Measurements from ENCODE around the gene ADAMTS20.
"Not testable (repeated sequence)": the region's sequence is repeated elsewhere in the genome, so short reads cannot be mapped to it uniquely, and the experiment has no call there.

The ADAMTS20 gene

GRCh38 chr12:43360001-43360400, 192.0 kb downstream of the ADAMTS20 start:
- DNase-seq (ENCODE audit: low read depth in 2 of 2), result not testable (repeated sequence)

GRCh38 chr12:43357141-43357540, 194.9 kb downstream of the ADAMTS20 start:
- no peak for DNase-seq (ENCODE audit: low read depth in 2 of 2)

DNA sequence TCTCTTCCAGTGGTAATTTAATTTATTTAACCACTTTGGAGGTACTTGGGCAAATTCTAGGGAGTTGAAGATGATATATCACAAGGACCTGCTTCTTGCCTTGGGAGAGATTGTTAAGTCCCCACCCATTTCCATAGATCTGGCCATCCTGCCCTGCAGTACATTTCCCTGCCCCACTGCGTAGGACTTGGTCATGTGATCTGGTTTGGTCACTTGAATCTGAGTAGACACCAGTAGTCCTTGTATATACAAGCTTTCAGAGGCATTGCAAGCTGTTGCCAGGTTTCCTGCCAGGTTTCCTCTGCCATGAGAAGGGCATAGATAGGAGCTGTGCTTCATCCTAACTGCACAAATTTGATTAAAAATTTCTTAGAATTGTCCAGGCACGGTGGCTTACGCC, 200.0 kb downstream of the ADAMTS20 start:
- no peak for DNase-seq (ENCODE audit: low read depth in 2 of 2)

GRCh38 chr12:43349863-43350262, 202.1 kb downstream of the ADAMTS20 start:
- DNase-seq (ENCODE audit: low read depth in 2 of 2), result no peak

DNA sequence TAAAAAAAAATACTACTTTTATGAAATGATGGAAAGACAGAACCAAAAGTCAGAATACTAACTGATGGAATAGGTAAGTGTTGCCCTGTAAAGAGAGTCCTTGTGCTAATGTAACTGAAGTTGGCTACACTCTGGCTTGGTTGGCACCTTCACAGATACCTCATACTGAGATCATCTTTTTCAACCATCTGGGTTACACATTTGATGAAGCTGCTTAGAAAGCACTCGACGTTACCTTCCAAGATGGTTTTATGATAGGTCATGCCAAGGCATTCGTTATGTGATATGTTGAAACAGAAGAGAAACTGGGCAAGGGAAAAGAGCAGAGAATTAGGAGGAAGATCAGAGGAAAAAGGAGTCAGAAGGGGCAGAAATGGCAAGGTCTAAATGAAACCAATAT, 203.8 kb downstream of the ADAMTS20 start:
- no peak for DNase-seq (ENCODE audit: low read depth in 2 of 2)

DNA sequence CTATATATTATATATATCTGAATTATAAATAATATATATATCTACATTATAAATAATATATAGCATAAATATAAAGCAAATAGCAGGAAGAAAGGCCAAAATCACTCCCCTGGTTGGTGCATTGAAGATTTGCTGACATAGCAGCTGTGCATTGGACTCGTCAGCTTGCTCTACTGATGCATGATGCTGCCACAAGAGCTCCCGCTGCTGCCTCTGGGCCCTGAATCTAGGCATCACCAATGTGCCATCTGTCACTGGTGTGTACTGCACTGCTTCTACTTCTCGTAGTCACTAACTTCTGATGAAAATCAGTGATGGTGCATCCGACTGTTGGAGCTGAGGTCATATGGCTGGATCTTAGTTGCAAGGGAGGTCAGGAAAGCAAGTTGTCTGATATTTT, 205.0 kb downstream of the ADAMTS20 start:
- no peak for DNase-seq (ENCODE audit: low read depth in 2 of 2)

- no peak for DNase-seq (ENCODE audit: low read depth in 2 of 2)
Observed at GRCh38 chr12:43345023-43345422, 207.0 kb downstream of the ADAMTS20 start.

- not testable (repeated sequence) for DNase-seq (ENCODE audit: low read depth in 2 of 2)
Observed at GRCh38 chr12:43341785-43342313, 210.2 kb downstream of the ADAMTS20 start.

DNA sequence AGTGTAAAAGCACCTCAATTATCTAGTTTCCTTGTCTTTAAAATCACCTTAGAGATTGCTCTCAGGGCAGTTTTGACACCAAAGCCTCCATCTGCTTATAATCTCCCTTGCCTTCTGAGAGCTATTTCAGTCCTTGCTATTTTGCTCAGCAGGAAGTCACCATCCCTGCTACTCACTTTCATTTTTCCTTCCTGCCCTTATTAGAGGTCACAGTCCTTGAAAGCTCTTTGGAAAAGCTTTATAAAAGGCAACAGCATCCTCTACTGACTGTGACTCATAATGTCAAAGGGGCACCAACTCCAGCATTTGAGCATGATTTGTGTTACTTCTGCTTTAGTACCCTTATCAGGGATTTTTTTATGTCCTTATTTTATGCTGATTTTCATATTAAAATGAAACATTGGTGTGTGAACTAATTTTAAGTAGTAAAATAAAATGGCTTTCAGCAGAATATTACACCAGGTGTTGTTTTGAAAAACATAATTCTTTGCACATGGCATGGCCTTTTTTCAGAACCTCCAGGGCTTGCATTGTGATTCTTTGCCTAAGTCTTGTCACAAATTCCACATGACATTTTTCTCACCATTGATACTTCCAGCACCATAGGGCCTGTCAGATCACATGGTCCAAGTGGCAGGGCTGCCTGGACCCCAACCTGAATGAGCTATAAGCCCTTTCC, 213.0 kb downstream of the ADAMTS20 start:
- no peak for DNase-seq (ENCODE audit: low read depth in 2 of 2)

DNA sequence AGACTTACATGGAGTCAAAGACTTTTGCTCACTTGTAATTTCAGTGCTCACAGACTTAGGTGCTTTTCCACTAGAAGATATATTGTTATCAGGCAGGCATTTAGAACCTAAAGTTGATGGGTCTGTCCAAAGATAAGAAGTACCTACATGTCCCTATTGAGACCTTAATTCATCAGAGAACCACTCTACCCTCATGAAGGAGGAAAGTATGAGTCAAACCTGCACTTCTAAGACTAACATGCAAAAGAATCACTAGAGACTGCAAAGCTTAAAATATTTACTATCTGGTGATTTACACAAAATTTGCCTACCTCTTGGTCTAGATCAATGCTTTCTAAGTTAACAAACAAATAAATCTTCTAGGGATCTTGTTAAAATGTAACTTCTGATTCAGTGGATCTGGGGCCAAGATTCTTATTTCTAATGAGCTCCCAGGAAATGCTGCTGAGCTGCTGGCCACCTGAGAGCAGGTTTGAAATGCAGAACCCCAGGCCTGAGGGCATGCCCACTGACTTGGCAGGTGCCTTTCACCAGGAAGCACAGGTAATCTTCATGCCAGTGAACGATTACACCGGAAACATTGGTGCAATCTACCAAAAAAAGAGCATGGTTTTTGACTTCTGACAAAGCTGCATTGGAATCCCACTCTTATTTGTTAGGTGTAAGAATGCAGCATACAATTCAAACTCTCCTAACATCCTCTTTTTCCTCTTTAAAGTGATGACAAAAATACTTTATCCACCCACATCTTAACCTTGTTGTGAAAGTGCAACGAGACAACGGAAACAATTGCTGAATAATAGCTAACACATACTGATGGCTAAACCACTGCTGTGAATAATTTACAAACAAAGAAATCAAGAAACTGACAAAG, 214.2 kb downstream of the ADAMTS20 start:
- no peak for DNase-seq (ENCODE audit: low read depth in 2 of 2)

DNA sequence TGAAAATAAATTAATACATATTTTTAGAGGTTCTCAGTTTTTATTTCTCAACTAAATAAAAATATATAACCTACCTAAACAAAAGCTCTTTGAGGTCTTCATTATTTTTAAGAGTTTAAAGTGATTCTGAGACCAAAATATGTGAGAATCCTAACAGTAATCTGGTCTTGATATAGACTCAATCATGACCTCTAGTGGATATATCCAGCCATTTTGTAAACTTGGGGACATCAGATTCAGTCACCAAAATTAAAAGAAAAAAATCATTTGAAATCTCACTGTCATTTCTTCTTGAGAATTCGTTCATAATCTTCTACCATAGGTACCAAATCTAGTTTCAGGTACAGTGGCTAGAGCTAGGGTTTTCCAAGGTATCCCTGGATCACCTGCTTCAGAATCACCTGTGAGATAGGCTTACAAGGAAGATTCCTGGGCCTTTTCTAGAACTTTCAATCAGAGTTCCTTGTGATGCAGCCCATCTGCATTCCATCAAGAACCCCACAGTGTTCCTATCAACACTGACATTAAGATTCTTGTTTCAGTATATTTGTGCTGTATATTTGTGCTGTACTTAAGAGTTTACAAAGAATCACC, 214.9 kb downstream of the ADAMTS20 start:
- no peak for DNase-seq (ENCODE audit: low read depth in 2 of 2)

DNA sequence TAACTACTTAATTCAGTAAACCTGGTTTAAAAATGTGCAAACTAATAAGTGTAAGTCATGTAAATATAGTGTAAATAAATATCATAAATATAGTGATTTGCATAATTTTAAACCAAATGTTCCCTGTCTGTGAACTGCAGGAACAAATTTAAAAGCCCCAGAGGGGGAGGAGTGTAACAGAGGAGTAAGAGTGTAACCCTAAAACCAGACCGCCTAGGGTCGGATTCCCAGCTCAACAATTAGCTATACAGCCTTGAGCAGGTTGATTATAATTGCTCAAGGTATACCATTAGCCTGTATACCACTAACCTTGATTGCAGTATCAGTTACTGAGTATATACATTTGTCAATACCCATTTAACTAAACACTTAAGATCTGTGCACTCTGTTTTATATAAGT, 218.4 kb downstream of the ADAMTS20 start:
- DNase-seq (ENCODE audit: low read depth in 2 of 2), result no peak

- no peak for DNase-seq (ENCODE audit: low read depth in 2 of 2)
Observed at GRCh38 chr12:43332977-43333640, 218.9 kb downstream of the ADAMTS20 start.

DNA sequence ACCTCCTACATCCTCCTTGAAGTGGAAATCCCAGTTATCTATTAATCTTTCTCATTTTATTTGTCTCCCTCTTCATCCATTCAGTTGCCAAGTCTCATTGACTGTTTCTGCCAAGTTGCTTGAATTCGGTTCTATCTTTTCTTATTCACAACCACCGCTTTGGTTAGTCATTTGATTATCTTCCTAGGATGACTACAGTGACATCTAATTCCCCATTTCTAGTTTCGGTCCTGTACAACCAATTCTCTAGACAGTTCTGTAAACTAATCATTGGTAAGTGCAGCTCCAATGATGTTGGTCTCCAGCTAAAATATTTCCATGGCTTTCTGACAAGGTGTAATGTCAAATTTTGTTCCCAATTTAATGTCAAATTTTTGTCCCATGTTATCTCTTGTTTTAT, 220.1 kb downstream of the ADAMTS20 start:
- DNase-seq (ENCODE audit: low read depth in 2 of 2), result no peak

- DNase-seq (ENCODE audit: low read depth in 2 of 2), result no peak
Observed at GRCh38 chr12:43329375-43329774, 222.6 kb downstream of the ADAMTS20 start.

GRCh38 chr12:43325786-43326185, 226.2 kb downstream of the ADAMTS20 start:
- no peak for DNase-seq (ENCODE audit: low read depth in 2 of 2)

DNA sequence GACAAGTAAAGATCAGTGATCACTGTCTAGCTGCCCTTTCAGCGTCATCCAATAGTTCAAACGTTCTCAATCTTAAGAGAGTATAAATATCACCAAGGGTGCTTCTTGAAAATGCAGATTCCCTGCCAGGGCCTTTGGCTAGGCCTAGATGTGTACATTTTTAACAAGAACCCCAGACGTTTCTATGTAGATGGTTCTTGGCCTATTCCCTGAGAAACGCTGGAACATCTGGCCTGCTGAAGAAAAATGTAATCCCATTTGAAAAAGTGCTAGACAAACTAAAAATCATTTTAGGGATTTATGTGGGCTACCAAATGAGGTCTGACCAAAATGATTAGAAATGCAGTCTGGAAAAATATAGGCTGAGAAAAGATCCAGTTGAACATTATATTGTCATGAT, 231.7 kb downstream of the ADAMTS20 start:
- no peak for DNase-seq (ENCODE audit: low read depth in 2 of 2)

- DNase-seq (ENCODE audit: low read depth in 2 of 2), result no peak
Observed at GRCh38 chr12:43318021-43318420, 234.0 kb downstream of the ADAMTS20 start.

DNA sequence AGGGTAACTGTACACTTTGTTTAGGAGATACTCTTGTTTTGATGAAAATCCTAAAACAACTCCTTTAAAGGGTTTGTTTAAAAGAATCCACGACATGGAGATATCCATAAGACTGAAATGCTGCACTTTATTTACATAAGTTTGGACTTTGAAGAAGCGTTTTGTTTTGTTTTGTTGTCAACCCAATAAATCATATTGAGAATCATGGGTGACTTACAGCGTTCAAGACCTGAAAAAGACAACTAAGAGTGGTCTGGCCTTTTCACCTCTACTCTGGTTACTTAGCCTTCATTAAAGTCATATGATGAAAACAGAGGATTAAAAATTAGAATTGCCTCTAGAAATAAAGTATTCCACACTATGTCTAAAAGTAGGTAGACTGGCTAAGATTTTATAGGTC, 234.8 kb downstream of the ADAMTS20 start:
- no peak for DNase-seq (ENCODE audit: low read depth in 2 of 2)

DNA sequence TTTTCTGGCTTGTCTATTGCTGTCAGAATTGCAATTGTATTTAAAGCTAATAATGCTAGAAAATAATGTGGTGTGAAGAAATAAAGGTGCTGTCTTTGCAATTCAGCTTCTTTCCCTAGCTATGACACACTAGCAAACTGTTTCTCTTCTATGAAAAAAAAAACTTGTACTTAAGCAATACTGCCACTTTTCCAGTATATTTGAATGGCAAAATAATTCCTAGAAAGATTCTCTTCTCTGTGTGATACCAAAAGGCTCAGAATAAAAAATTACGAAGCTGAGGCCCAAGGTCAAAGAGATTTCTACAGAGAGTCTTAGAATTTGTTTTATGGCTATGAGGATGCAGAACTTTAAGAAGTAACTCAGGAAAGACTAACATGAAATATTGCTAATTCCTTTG, 235.5 kb downstream of the ADAMTS20 start:
- no peak for DNase-seq (ENCODE audit: low read depth in 2 of 2)

- DNase-seq (ENCODE audit: low read depth in 2 of 2), result no peak
Observed at GRCh38 chr12:43315961-43316360, 236.0 kb downstream of the ADAMTS20 start.

GRCh38 chr12:43312991-43313505, 239.0 kb downstream of the ADAMTS20 start:
- no peak for DNase-seq (ENCODE audit: low read depth in 2 of 2)
